Amniotic stem cell (primary cell): Measurements from ENCODE around the gene TENM3.

ENCODE experiments used
- DNase-seq: peaks from one replicate; lab custom pipeline; 2025; lab: John Stamatoyannopoulos, UW

TENM3 gene

GRCh38 chr4:182778222-182778982 lies 535.2 kb downstream of the TENM3 start:
- DNase-seq = no peak

- no peak for DNase-seq
These were observed 543.8 kb downstream of the TENM3 start for GRCh38 chr4:182786991-182787390.

- no peak for DNase-seq
These were observed 545.0 kb downstream of the TENM3 start for GRCh38 chr4:182788201-182788600.

GRCh38 chr4:182789529-182789928 lies 546.3 kb downstream of the TENM3 start:
- DNase-seq = no peak

- DNase-seq = no peak
These were observed 552.4 kb downstream of the TENM3 start for GRCh38 chr4:182795446-182796238.

- no peak for DNase-seq
These were observed 556.5 kb downstream of the TENM3 start for GRCh38 chr4:182799515-182800215.

GRCh38 chr4:182800216-182800515 lies 557.0 kb downstream of the TENM3 start:
- DNase-seq = no peak

- DNase-seq = no peak
These were observed 558.4 kb downstream of the TENM3 start for GRCh38 chr4:182801636-182802035.

- DNase-seq = no peak
These were observed 559.4 kb downstream of the TENM3 start for GRCh38 chr4:182802621-182803020.

- DNase-seq = no peak
These were observed 560.0 kb downstream of the TENM3 start for GRCh38 chr4:182803235-182803634.

GRCh38 chr4:182804131-182804530 lies 560.9 kb downstream of the TENM3 start:
- no peak for DNase-seq

- DNase-seq = no peak
These were observed 562.1 kb downstream of the TENM3 start for GRCh38 chr4:182805321-182805720.

- DNase-seq = no peak
These were observed 562.5 kb downstream of the TENM3 start for GRCh38 chr4:182805750-182806149.

- DNase-seq = peak; percentile 28
These were observed 563.4 kb downstream of the TENM3 start for GRCh38 chr4:182806259-182807252.

- DNase-seq = no peak
These were observed 564.1 kb downstream of the TENM3 start for GRCh38 chr4:182807346-182807745.

GRCh38 chr4:182807767-182808548 lies 564.8 kb downstream of the TENM3 start:
- DNase-seq = no peak

GRCh38 chr4:182808673-182809416 lies 565.6 kb downstream of the TENM3 start:
- DNase-seq = no peak

GRCh38 chr4:182809417-182810102 lies 566.4 kb downstream of the TENM3 start:
- DNase-seq = no peak

- DNase-seq = no peak
These were observed 567.0 kb downstream of the TENM3 start for GRCh38 chr4:182810103-182810615.
